Testis (tissue), 2 donors: ENCODE data around the gene BTBD1.

Experiments used
- CTCF ChIP-seq, 3 experiments: fragments of 450-650 bp in 2 of 3; fragments of 200-600 bp in 1 of 3; sonication (generic) in 1 of 3; IDR thresholded peaks; one replicate each; pipeline ENCODE4 v1.5.1; 2016 to 2019; ENCODE audit warnings: antibody characterized with exemption in 3 of 3, mild to moderate bottlenecking in 2 of 3, moderate library complexity in 1 of 3
- POLR2A ChIP-seq: fragments of 450-650 bp; IDR thresholded peaks from one replicate; pipeline ENCODE4 v1.6.1; 2017; ENCODE audit warnings: antibody characterized with exemption, mild to moderate bottlenecking, moderate library complexity

GRCh38 chr15:82995938-82996337 lies 71.1 kb downstream of the BTBD1 start:
- no peak for TF ChIP-seq CTCF (IDR thresholded peaks at IDR 0.05)
- no peak for TF ChIP-seq POLR2A
